A549 (cell line): ENCODE results near the gene CA10. TPM values are rescaled to one million over a fixed set of nuclear protein-coding genes. Genes with fewer than 3 reads are reported as not detected.

ENCODE experiments used
- ATAC-seq, 2 experiments: fragments of 200-7000 bp in 1 of 2; fragments of >200 bp in 1 of 2; cut with Nextera tagmentation in 1 of 2; cut with Tn5 transposase in 1 of 2; 3 replicates each; pipeline versions ENCODE4 v1.8.0 to v1.9.1; 2018 to 2020; ENCODE audit warnings: mild to moderate bottlenecking in 1 of 2, moderate library complexity in 1 of 2
- CTCF ChIA-PET: fragments of 300-600 bp; sonication (Branson Sonifier 250); formaldehyde crosslinking; extraction: SDS; loops from one replicate; lab custom pipeline; 2021; ENCODE audit warnings: antibody characterized with exemption, inconsistent platforms; lab: Yijun Ruan, JAX
- POLR2A ChIA-PET: fragments of 350-600 bp; formaldehyde crosslinking; extraction: SDS; loops from one replicate; lab custom pipeline; 2021; ENCODE audit warnings: antibody characterized with exemption, inconsistent platforms; lab: Yijun Ruan, JAX
- DNase-seq, 2 experiments: peaks; one replicate each; pipeline versions ENCODE4 v3.0.0 to v3.0.0-alpha.2; 2011 to 2016; ENCODE audit warnings: low read depth in 1 of 2, low spot score in 1 of 2
- FAIRE-seq: peaks from 2 replicates; lab custom pipeline; 2011; peaks lifted over from hg19 to GRCh38; lab: Jason Lieb, UNC
- H3K27ac ChIP-seq, 2 experiments: fragments of >200 bp; sonication (Bioruptor Twin); formaldehyde crosslinking; 3 replicates each; pipeline ENCODE4 v1.5.1; 2016 to 2017
- H3K4me1 ChIP-seq: fragments of >200 bp; sonication (Bioruptor Twin); formaldehyde crosslinking; 3 replicates; pipeline ENCODE4 v1.6.1; 2016
- H3K4me2 ChIP-seq: fragments of >200 bp; sonication (Bioruptor Twin); formaldehyde crosslinking; 3 replicates; pipeline ENCODE4 v1.6.1; 2016
- H3K4me3 ChIP-seq: fragments of >200 bp; sonication (Bioruptor Twin); formaldehyde crosslinking; 3 replicates; pipeline ENCODE4 v1.5.1; 2016
- H3K9me3 ChIP-seq: fragments of >200 bp; sonication (Bioruptor Twin); formaldehyde crosslinking; 3 replicates; pipeline ENCODE4 v1.6.1; 2016
- EHMT2 ChIP-seq: fragments of 200-600 bp; sonication (generic); IDR thresholded peaks from 2 replicates; pipeline ENCODE4 v1.6.1; 2016; ENCODE audit warnings: antibody characterized with exemption, low read depth, mild to moderate bottlenecking, moderate library complexity
- ELK1 ChIP-seq: fragments of 150-350 bp; IDR thresholded peaks from 2 replicates; pipeline ENCODE4 v1.6.1; 2014; ENCODE audit warnings: low read depth, mild to moderate bottlenecking, low read length
- EP300 ChIP-seq, 2 experiments: fragments of >200 bp; sonication (Bioruptor Twin); formaldehyde crosslinking; IDR thresholded peaks; 2 replicates in 1 of 2; 3 replicates in 1 of 2; pipeline ENCODE4 v1.6.1; 2016 to 2017
- FOSB ChIP-seq: fragments of 250-450 bp; sonication (Bioruptor Pico); IDR thresholded peaks from 2 replicates; pipeline ENCODE4 v1.5.0; 2020; ENCODE audit warnings: mild to moderate bottlenecking, moderate library complexity
- FOSL2 ChIP-seq, 2 experiments: fragments of 450-650 bp in 1 of 2; fragments of >200 bp in 1 of 2; sonication (Bioruptor Twin) in 1 of 2; formaldehyde crosslinking; IDR thresholded peaks; 2 replicates each; pipeline versions ENCODE4 v1.5.0 to v1.6.1; 2016 to 2020; ENCODE audit warnings: mild to moderate bottlenecking in 1 of 2, moderate library complexity in 1 of 2
- FOXS1 ChIP-seq: fragments of 250-450 bp; sonication (Bioruptor Pico); IDR thresholded peaks from 2 replicates; pipeline ENCODE4 v1.5.0; 2020; ENCODE audit warnings: mild to moderate bottlenecking, moderate library complexity
- GATA3 ChIP-seq: IDR thresholded peaks from 2 replicates; pipeline ENCODE4 v1.6.1; 2012; ENCODE audit warnings: borderline replicate concordance
- HDAC2 ChIP-seq: fragments of 200-600 bp; sonication (generic); IDR thresholded peaks from 2 replicates; pipeline ENCODE4 v1.6.1; 2016
- HEYL ChIP-seq: fragments of 250-450 bp; sonication (Bioruptor Pico); IDR thresholded peaks from 2 replicates; pipeline ENCODE4 v1.8.0; 2021; ENCODE audit warnings: mild to moderate bottlenecking, moderate library complexity
- JUN ChIP-seq, 2 experiments: fragments of >200 bp; sonication (Bioruptor Twin); formaldehyde crosslinking; IDR thresholded peaks; 2 replicates in 1 of 2; 3 replicates in 1 of 2; pipeline ENCODE4 v1.6.1; 2016 to 2017
- NFE2L2 ChIP-seq: fragments of 150-350 bp; conservative IDR thresholded peaks from 2 replicates; pipeline ENCODE4 v1.6.1; 2014; ENCODE audit warnings: low read length
- NPAS2 ChIP-seq: fragments of 250-450 bp; sonication (Bioruptor Pico); IDR thresholded peaks from 2 replicates; pipeline ENCODE4 v1.8.0; 2022; ENCODE audit warnings: mild to moderate bottlenecking, moderate library complexity, borderline replicate concordance
- NR3C1 ChIP-seq: fragments of >200 bp; sonication (Bioruptor Twin); formaldehyde crosslinking; IDR thresholded peaks from 3 replicates; pipeline ENCODE4 v1.6.1; 2017
- PBX3 ChIP-seq: IDR thresholded peaks from 2 replicates; pipeline ENCODE4 v1.6.1; 2012
- PHF8 ChIP-seq: fragments of 200-600 bp; sonication (generic); IDR thresholded peaks from 2 replicates; pipeline ENCODE4 v1.6.1; 2016; ENCODE audit warnings: low read depth, mild to moderate bottlenecking, antibody characterized with exemption, moderate library complexity, borderline replicate concordance
- RAD21 ChIP-seq, 2 experiments: fragments of >200 bp in 1 of 2; sonication (Bioruptor Twin) in 1 of 2; formaldehyde crosslinking in 1 of 2; IDR thresholded peaks in 1 of 2; conservative IDR thresholded peaks in 1 of 2; 2 replicates in 1 of 2; 3 replicates in 1 of 2; pipeline ENCODE4 v1.6.1; 2012 to 2018; ENCODE audit warnings: inconsistent platforms in 1 of 2
- RCOR1 ChIP-seq: fragments of 150-350 bp; IDR thresholded peaks from 2 replicates; pipeline ENCODE4 v1.6.1; 2014; ENCODE audit warnings: antibody characterized with exemption, low read length, low read depth
- SMC3 ChIP-seq: fragments of >200 bp; sonication (Bioruptor Twin); formaldehyde crosslinking; IDR thresholded peaks from 3 replicates; pipeline ENCODE4 v1.6.1; 2018; ENCODE audit warnings: inconsistent platforms
- ZFP36 ChIP-seq: fragments of 450-650 bp; IDR thresholded peaks from 2 replicates; pipeline ENCODE4 v1.6.1; 2014; ENCODE audit warnings: borderline replicate concordance; ENCODE audit not compliant: partially characterized antibody
- WGBS: methylation state at CpG from one replicate; pipeline ENCODE4 v1.1.6; 2017; ENCODE audit errors: missing lambda C conversion rate; 5-methylcytosine and 5-hydroxymethylcytosine counted together
- polyA plus RNA-seq, 4 experiments: library from polyadenylated mRNA; depleted of rRNA in 3 of 4; stranded (reverse); fragments of >200 nt; fragmentation: RNase III in 1 of 4; extraction: RNeasy Plus Mini Kit Qiagen cat#74134 plus additional on column Dnase treatment in 1 of 4; gene quantifications; 2 replicates in 3 of 4; 3 replicates in 1 of 4; pipeline ENCODE4 v1.2.3, GENCODE V29; 2011 to 2017
- TF ChIP-seq, protein P1 (sequence below): IDR thresholded peaks from 2 replicates; pipeline ENCODE4 v1.6.1; 2012; ENCODE audit warnings: low read depth, borderline replicate concordance
- TF ChIP-seq, protein P2 (sequence below): fragments of >200 bp; sonication (Bioruptor Twin); formaldehyde crosslinking; IDR thresholded peaks from 3 replicates; pipeline ENCODE4 v1.5.1; 2016

CA10 gene
- polyA plus RNA-seq, 2 of the 4 experiments (the other 2 are of a cell fraction), result not detected

- CTCF ChIA-PET, result interaction anchor here (0.7 kb wide), 1 partner anchor 25 kb away, joined by 3 read pairs; no protein-coding TSS in a partner anchor
Measured at GRCh38 chr17:51909971-51910370, 248.5 kb downstream of the CA10 start.

GRCh38 chr17:51908841-51909537, 249.5 kb downstream of the CA10 start:
- POLR2A ChIA-PET, result no interaction called here
- H3K9me3 ChIP-seq, result no peaks in the 10 kb centered on the region
- 3% methylated on average over 7 of the region's 7 CpGs for WGBS
- TF ChIP-seq JUN (IDR thresholded peaks at IDR 0.05) (no peak), HDAC2 (no peak), EP300 (IDR thresholded peaks at IDR 0.05) (no peak), RAD21 (conservative IDR thresholded peaks at IDR 0.05 in 1 of 2, IDR thresholded peaks at IDR 0.05 in 1 of 2) (no peak), NFE2L2 (no peak)
- TF ChIP-seq, all 56 proteins: peak for 0
- ATAC-seq, result no peak
- DNase-seq, result no peak
- Histone ChIP-seq H3K27ac (no peak overlapping the region), H3K4me3 (no peak overlapping the region), H3K4me2 (no peak overlapping the region), H3K4me1 (no peaks in the 10 kb centered on the region)
- CTCF ChIA-PET, result no interaction called here
- FAIRE-seq, result no peak

More at GRCh38 chr17:51909971-51910370, 248.5 kb downstream of the CA10 start:
- FAIRE-seq (no peak), DNase-seq (no peak), ATAC-seq (no peak)
- Histone ChIP-seq H3K9me3 (no peaks in the 10 kb centered on the region), H3K27ac (no peak overlapping the region), H3K4me1 (no peaks in the 10 kb centered on the region), H3K4me3 (no peak overlapping the region), H3K4me2 (no peak overlapping the region)
- POLR2A ChIA-PET, result no interaction called here
- no peak for TF ChIP-seq ELK1
- no peak for TF ChIP-seq SMC3
- TF ChIP-seq, protein P1, sequence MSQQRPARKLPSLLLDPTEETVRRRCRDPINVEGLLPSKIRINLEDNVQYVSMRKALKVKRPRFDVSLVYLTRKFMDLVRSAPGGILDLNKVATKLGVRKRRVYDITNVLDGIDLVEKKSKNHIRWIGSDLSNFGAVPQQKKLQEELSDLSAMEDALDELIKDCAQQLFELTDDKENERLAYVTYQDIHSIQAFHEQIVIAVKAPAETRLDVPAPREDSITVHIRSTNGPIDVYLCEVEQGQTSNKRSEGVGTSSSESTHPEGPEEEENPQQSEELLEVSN, result no peak
- TF ChIP-seq HEYL (CRISPR knock-in tag), result no peak
- no peak for TF ChIP-seq FOSB (CRISPR knock-in tag)
- no peak for TF ChIP-seq ZFP36
- TF ChIP-seq PBX3, result no peak
- no peak for TF ChIP-seq NPAS2 (CRISPR knock-in tag)
- TF ChIP-seq FOXS1, result no peak
- TF ChIP-seq FOSL2 (IDR thresholded peaks at IDR 0.05), result no peak
- TF ChIP-seq FOSL2 (CRISPR knock-in tag; IDR thresholded peaks at IDR 0.05), result no peak
- no peak for TF ChIP-seq RCOR1
- TF ChIP-seq JUN (IDR thresholded peaks at IDR 0.05), result no peak
- TF ChIP-seq EHMT2, result no peak
- no peak for TF ChIP-seq NR3C1
- no peak for TF ChIP-seq PHF8
- TF ChIP-seq GATA3, result no peak
- TF ChIP-seq HDAC2, result no peak
- 0% methylated on average over 3 of the region's 3 CpGs for WGBS

DNA sequence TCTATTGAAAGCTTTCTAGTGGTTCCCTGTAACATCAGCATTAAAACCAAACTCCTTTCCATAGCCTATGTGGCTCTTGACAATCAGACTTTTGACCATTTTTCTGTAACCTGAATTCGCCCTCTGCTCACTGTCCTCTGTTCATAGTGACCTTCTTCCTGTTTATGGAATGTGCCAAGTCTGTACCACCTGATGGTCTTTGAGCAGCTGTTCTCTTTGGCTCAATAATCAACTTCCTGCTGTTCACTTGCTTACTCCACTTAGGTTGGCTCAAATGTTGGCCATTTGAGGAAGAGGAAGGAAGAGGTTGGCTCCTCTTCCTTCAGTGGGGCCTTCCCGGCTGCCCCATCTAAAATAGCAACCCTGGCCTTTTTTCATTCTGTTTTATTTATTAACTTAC, 251.5 kb downstream of the CA10 start:
- ChIA-PET POLR2A (no interaction called here), CTCF (interaction anchor here (1.5 kb wide), 1 partner anchor 16 kb away, joined by 3 read pairs; no protein-coding TSS in a partner anchor)
- Histone ChIP-seq H3K4me3 (no peak overlapping the region), H3K4me2 (no peak overlapping the region), H3K4me1 (no peaks in the 10 kb centered on the region), H3K9me3 (no peaks in the 10 kb centered on the region), H3K27ac (no peak overlapping the region)
- FAIRE-seq (no peak), ATAC-seq (no peak), DNase-seq (no peak)
- TF ChIP-seq, protein P2, sequence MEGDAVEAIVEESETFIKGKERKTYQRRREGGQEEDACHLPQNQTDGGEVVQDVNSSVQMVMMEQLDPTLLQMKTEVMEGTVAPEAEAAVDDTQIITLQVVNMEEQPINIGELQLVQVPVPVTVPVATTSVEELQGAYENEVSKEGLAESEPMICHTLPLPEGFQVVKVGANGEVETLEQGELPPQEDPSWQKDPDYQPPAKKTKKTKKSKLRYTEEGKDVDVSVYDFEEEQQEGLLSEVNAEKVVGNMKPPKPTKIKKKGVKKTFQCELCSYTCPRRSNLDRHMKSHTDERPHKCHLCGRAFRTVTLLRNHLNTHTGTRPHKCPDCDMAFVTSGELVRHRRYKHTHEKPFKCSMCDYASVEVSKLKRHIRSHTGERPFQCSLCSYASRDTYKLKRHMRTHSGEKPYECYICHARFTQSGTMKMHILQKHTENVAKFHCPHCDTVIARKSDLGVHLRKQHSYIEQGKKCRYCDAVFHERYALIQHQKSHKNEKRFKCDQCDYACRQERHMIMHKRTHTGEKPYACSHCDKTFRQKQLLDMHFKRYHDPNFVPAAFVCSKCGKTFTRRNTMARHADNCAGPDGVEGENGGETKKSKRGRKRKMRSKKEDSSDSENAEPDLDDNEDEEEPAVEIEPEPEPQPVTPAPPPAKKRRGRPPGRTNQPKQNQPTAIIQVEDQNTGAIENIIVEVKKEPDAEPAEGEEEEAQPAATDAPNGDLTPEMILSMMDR, result no peak
- WGBS, result 0% methylated on average over 2 of the region's 2 CpGs
